Glutamatergic neuron (in vitro differentiated cells): ENCODE measurements around the gene PTPRN2. TPM values are rescaled to one million over a fixed set of nuclear protein-coding genes. Genes with fewer than 3 reads are reported as not detected.
A peak's percentile ranks its signal among the peaks of the same experiment; 100 is the strongest.

Source experiments
- DNase-seq: peaks from one replicate; pipeline ENCODE4 v3.0.0; 2022
- H3K27ac Mint-ChIP-seq: one replicate; pipeline ENCODE4 v1.8.0; 2020; ENCODE audit warnings: mild to moderate bottlenecking, mixed read lengths, inconsistent platforms; ENCODE audit not compliant: unreplicated experiment
- H3K27me3 Mint-ChIP-seq: one replicate; pipeline ENCODE4 v1.8.0; 2020; ENCODE audit warnings: mild to moderate bottlenecking, moderate library complexity, mixed read lengths, inconsistent platforms; ENCODE audit not compliant: unreplicated experiment
- H3K36me3 Mint-ChIP-seq: one replicate; pipeline ENCODE4 v1.8.0; 2020; ENCODE audit warnings: mild to moderate bottlenecking, mixed read lengths, inconsistent platforms; ENCODE audit not compliant: unreplicated experiment
- H3K4me1 Mint-ChIP-seq: one replicate; pipeline ENCODE4 v1.8.0; 2020; ENCODE audit warnings: mild to moderate bottlenecking, low read depth, mixed read lengths, inconsistent platforms; ENCODE audit not compliant: unreplicated experiment
- H3K4me3 Mint-ChIP-seq: one replicate; pipeline ENCODE4 v1.8.0; 2020; ENCODE audit warnings: mild to moderate bottlenecking, mixed read lengths, inconsistent platforms; ENCODE audit not compliant: unreplicated experiment
- H3K9me3 Mint-ChIP-seq: one replicate; pipeline ENCODE4 v1.8.0; 2020; ENCODE audit warnings: mild to moderate bottlenecking, moderate library complexity, mixed read lengths, inconsistent platforms; ENCODE audit not compliant: unreplicated experiment
- total RNA-seq: library from RNA; stranded (reverse); fragmentation: NEBNext Ultra II Directional; extraction: Animal tissue kit (Norgen Biotek cat#: 25700); gene quantifications from one replicate; pipeline ENCODE4 v1.2.1, GENCODE V29; 2021; ENCODE audit not compliant: unreplicated experiment
- TF ChIP-seq, protein P1 (sequence below): fragments of 200-600 bp; sonication (generic); IDR thresholded peaks from one replicate; pipeline ENCODE4 v1.5.0; 2021; ENCODE audit not compliant: partially characterized antibody, unreplicated experiment

Gene PTPRN2
- total RNA-seq, 1 donor from 2014 or later = 49.0 TPM

DNA sequence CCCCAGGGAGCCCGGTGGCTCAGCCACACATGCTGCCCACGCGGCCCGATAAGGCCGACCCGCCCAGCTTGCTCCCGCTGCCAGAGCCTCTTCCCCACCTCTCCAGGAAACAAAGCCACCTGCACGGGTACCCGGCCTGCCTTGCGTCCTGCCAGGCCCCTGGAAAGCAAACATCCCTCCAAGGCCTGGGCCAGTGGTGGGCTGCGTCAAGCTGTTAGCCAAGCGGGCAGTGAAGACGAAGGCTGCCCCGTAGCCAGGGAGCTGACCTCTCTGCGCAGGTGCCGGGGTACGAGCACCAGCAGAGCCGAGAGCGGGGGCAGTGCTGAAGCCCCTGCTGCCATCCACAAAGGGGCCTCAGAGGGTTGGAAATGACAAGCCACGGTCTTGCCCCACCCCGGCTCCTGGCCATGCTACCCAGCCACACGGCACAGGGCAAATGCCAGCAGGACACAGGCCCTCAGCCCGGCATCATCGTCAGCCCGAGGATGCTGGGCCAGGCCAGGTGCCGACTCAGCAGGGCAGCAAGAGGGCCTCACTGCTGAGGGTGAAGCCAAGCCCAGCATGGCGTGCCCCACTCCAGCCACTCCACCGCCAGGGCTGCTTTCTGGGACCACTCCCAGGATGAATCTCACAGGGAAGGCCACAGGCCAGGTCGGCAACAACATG is 140.0 kb downstream of the PTPRN2 start:
- Mint-ChIP-seq H3K4me1 (peaks cover 8% of the 10 kb centered on the region), H3K27ac (no peak overlapping the region)
- no peak for DNase-seq

GRCh38 chr7:158447151-158447505 is 140.5 kb downstream of the PTPRN2 start:
- peaks cover 8% of the 10 kb centered on the region for H3K9me3 Mint-ChIP-seq
- no peak overlapping the region for H3K4me3 Mint-ChIP-seq
- no peaks in the 10 kb centered on the region for H3K36me3 Mint-ChIP-seq
- DNase-seq = no peak
- peaks cover 8% of the 10 kb centered on the region for H3K4me1 Mint-ChIP-seq
- TF ChIP-seq, protein P1, sequence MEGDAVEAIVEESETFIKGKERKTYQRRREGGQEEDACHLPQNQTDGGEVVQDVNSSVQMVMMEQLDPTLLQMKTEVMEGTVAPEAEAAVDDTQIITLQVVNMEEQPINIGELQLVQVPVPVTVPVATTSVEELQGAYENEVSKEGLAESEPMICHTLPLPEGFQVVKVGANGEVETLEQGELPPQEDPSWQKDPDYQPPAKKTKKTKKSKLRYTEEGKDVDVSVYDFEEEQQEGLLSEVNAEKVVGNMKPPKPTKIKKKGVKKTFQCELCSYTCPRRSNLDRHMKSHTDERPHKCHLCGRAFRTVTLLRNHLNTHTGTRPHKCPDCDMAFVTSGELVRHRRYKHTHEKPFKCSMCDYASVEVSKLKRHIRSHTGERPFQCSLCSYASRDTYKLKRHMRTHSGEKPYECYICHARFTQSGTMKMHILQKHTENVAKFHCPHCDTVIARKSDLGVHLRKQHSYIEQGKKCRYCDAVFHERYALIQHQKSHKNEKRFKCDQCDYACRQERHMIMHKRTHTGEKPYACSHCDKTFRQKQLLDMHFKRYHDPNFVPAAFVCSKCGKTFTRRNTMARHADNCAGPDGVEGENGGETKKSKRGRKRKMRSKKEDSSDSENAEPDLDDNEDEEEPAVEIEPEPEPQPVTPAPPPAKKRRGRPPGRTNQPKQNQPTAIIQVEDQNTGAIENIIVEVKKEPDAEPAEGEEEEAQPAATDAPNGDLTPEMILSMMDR = no peak
- no peak overlapping the region for H3K27ac Mint-ChIP-seq
- peaks cover 3% of the 10 kb centered on the region for H3K27me3 Mint-ChIP-seq

More for the DNA sequence above, 140.0 kb downstream of the PTPRN2 start:
- no peaks in the 10 kb centered on the region for H3K36me3 Mint-ChIP-seq
- peaks cover 8% of the 10 kb centered on the region for H3K9me3 Mint-ChIP-seq
- TF ChIP-seq, protein P1 = no peak
- no peak overlapping the region for H3K4me3 Mint-ChIP-seq
- H3K27me3 Mint-ChIP-seq = peaks cover 3% of the 10 kb centered on the region

- TF ChIP-seq, protein P1 = no peak
- DNase-seq = no peak
- H3K27me3 Mint-ChIP-seq = peaks cover 5% of the 10 kb centered on the region
- H3K9me3 Mint-ChIP-seq = peaks cover 10% of the 10 kb centered on the region
- H3K36me3 Mint-ChIP-seq = no peaks in the 10 kb centered on the region
- H3K27ac Mint-ChIP-seq = peak overlapping the region; percentile 17
- peaks cover 8% of the 10 kb centered on the region for H3K4me1 Mint-ChIP-seq
- H3K4me3 Mint-ChIP-seq = no peak overlapping the region
These were observed 140.9 kb downstream of the PTPRN2 start for GRCh38 chr7:158446706-158447105.

- H3K4me3 Mint-ChIP-seq = no peak overlapping the region
- TF ChIP-seq, protein P1 = no peak
- no peak overlapping the region for H3K27ac Mint-ChIP-seq
- peaks cover 3% of the 10 kb centered on the region for H3K36me3 Mint-ChIP-seq
- H3K4me1 Mint-ChIP-seq = peaks cover 8% of the 10 kb centered on the region
- no peak for DNase-seq
- H3K27me3 Mint-ChIP-seq = peaks cover 7% of the 10 kb centered on the region
- peaks cover 10% of the 10 kb centered on the region for H3K9me3 Mint-ChIP-seq
These were observed 141.3 kb downstream of the PTPRN2 start for GRCh38 chr7:158446281-158446680.

- Mint-ChIP-seq H3K9me3 (peaks cover 7% of the 10 kb centered on the region), H3K36me3 (peaks cover 8% of the 10 kb centered on the region), H3K27ac (no peak overlapping the region), H3K4me3 (no peak overlapping the region), H3K4me1 (peaks cover 8% of the 10 kb centered on the region), H3K27me3 (peaks cover 9% of the 10 kb centered on the region)
- TF ChIP-seq, protein P1 = no peak
- DNase-seq = no peak
These were observed 142.0 kb downstream of the PTPRN2 start for GRCh38 chr7:158445421-158446175.
